ENCODE results near the gene PLCH1.

GRCh38 chr3:155448531-155448930 lies 296.3 kb downstream of the PLCH1 start:
- TF ChIP-seq, protein P1, sequence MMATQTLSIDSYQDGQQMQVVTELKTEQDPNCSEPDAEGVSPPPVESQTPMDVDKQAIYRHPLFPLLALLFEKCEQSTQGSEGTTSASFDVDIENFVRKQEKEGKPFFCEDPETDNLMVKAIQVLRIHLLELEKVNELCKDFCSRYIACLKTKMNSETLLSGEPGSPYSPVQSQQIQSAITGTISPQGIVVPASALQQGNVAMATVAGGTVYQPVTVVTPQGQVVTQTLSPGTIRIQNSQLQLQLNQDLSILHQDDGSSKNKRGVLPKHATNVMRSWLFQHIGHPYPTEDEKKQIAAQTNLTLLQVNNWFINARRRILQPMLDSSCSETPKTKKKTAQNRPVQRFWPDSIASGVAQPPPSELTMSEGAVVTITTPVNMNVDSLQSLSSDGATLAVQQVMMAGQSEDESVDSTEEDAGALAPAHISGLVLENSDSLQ (IDR thresholded peaks at IDR 0.05) = no peak
- TF ChIP-seq HDGF (IDR thresholded peaks at IDR 0.05; ENCODE audit: borderline replicate concordance) = no peak
- TF ChIP-seq BHLHE40 (IDR thresholded peaks at IDR 0.05; ENCODE audit: borderline replicate concordance) = no peak
- no peak for TF ChIP-seq FOXK2 (IDR thresholded peaks at IDR 0.05)
- no peak for TF ChIP-seq FOXM1 (IDR thresholded peaks at IDR 0.05; ENCODE audit: borderline replicate concordance)
- TF ChIP-seq ARNT (IDR thresholded peaks at IDR 0.05) = no peak
- no peak for TF ChIP-seq SUZ12 (IDR thresholded peaks at IDR 0.05)
- TF ChIP-seq SP1 (IDR thresholded peaks at IDR 0.05) = no peak
- no peak for TF ChIP-seq ZNF384 (IDR thresholded peaks at IDR 0.05)
- TF ChIP-seq L3MBTL2 (conservative IDR thresholded peaks at IDR 0.05) = no peak
- TF ChIP-seq NFRKB (IDR thresholded peaks at IDR 0.05) = no peak
- TF ChIP-seq TARDBP (IDR thresholded peaks at IDR 0.05) = no peak
- TF ChIP-seq CTBP1 (IDR thresholded peaks at IDR 0.05; ENCODE audit: borderline replicate concordance) = no peak
- TF ChIP-seq FOXA1 (IDR thresholded peaks at IDR 0.05) = no peak
